GM23248 (cell line): ENCODE measurements around the gene GTF2F2.

ENCODE experiments used
- EZH2 ChIP-seq: fragments of 200-600 bp; sonication (generic); IDR thresholded peaks from 2 replicates; pipeline ENCODE4 v1.6.1; 2018; ENCODE audit warnings: antibody characterized with exemption, mild to moderate bottlenecking; ENCODE audit not compliant: insufficient read depth, poor library complexity, severe bottlenecking
- EZH2phosphoT487 ChIP-seq: fragments of 200-600 bp; sonication (generic); IDR thresholded peaks from 2 replicates; pipeline ENCODE4 v1.6.1; 2018; ENCODE audit warnings: antibody characterized with exemption, moderate library complexity, mild to moderate bottlenecking, low read depth; ENCODE audit not compliant: insufficient read depth

- TF ChIP-seq EZH2phosphoT487 (no peak), EZH2 (no peak)
Observed at GRCh38 chr13:45198041-45198440, 77.7 kb downstream of the GTF2F2 start.
